ENCODE results near the gene TADA2A.
A peak's percentile ranks its signal among the peaks of the same experiment; 100 is the strongest.

TADA2A gene

GRCh38 chr17:37465069-37465616 is 58.5 kb downstream of the TADA2A start:
- DNase-seq: no peak

- DNase-seq: no peak
Observed at GRCh38 chr17:37466471-37466870, 59.8 kb downstream of the TADA2A start.

- DNase-seq: no peak
Observed at GRCh38 chr17:37470181-37470580, 63.5 kb downstream of the TADA2A start.

GRCh38 chr17:37475731-37476420 is 69.2 kb downstream of the TADA2A start:
- DNase-seq: no peak

GRCh38 chr17:37476431-37477120 is 69.9 kb downstream of the TADA2A start:
- DNase-seq: no peak

- DNase-seq: no peak
Observed at GRCh38 chr17:37478187-37478586, 71.5 kb downstream of the TADA2A start.

- DNase-seq: no peak
Observed at GRCh38 chr17:37479025-37479424, 72.3 kb downstream of the TADA2A start.

GRCh38 chr17:37480427-37480826 is 73.7 kb downstream of the TADA2A start:
- DNase-seq: no peak

GRCh38 chr17:37481001-37481665 is 74.4 kb downstream of the TADA2A start:
- DNase-seq: no peak

GRCh38 chr17:37483311-37484039 is 76.8 kb downstream of the TADA2A start:
- DNase-seq: no peak

- no peak for DNase-seq
Observed at GRCh38 chr17:37485938-37486570, 79.4 kb downstream of the TADA2A start.

- no peak for DNase-seq
Observed at GRCh38 chr17:37488009-37488604, 81.4 kb downstream of the TADA2A start.

- peak; percentile 45 for DNase-seq
Observed at GRCh38 chr17:37488607-37489196, 82.0 kb downstream of the TADA2A start.

GRCh38 chr17:37489197-37490001 is 82.7 kb downstream of the TADA2A start, which contains the start of gene DUSP14:
DUSP14 (plus strand) TSS chr17:37489891; CDS start chr17:37512273, 22,382 bp downstream.
- DNase-seq: peak; percentile 81

GRCh38 chr17:37490022-37490587 is 83.4 kb downstream of the TADA2A start:
- peak; percentile 67 for DNase-seq

GRCh38 chr17:37490638-37491614 is 84.2 kb downstream of the TADA2A start:
- no peak for DNase-seq

GRCh38 chr17:37492167-37492566 is 85.5 kb downstream of the TADA2A start:
- DNase-seq: no peak

GRCh38 chr17:37493249-37494027 is 86.8 kb downstream of the TADA2A start:
- DNase-seq: no peak
